Activated CD4-positive, alpha-beta memory T cell treated with anti-CD3 and anti-CD28 coated beads, Interleukin-2, amount 10 ng/mL, durations not matched to agents 7 days and 5 days (primary cell): ENCODE data around the gene RPRML. TPM values are rescaled to one million over a fixed set of nuclear protein-coding genes. Genes with fewer than 3 reads are reported as not detected.
"Not testable (repeated sequence)": the region's sequence is repeated elsewhere in the genome, so short reads cannot be mapped to it uniquely, and the experiment has no call there.

Source experiments
- CTCF ChIA-PET: fragments of 350-600 bp; sonication (Branson Sonifier 250); formaldehyde crosslinking; loops from one replicate; lab custom pipeline; 2021; ENCODE audit warnings: antibody characterized with exemption, inconsistent platforms; lab: Charles Lee
- POLR2A ChIA-PET: fragments of 350-600 bp; sonication (Branson Sonifier 250); formaldehyde crosslinking; loops from one replicate; lab custom pipeline; 2021; ENCODE audit warnings: antibody characterized with exemption; lab: Charles Lee
- DNase-seq: peaks from one replicate; pipeline ENCODE4 v3.0.0-alpha.2; 2020
- H3K27ac Mint-ChIP-seq: one replicate; pipeline ENCODE4 v1.8.0; 2021; ENCODE audit warnings: mild to moderate bottlenecking, mixed read lengths
- H3K27me3 Mint-ChIP-seq: one replicate; pipeline ENCODE4 v1.8.0; 2021; ENCODE audit warnings: mixed read lengths
- H3K36me3 Mint-ChIP-seq: one replicate; pipeline ENCODE4 v1.8.0; 2021; ENCODE audit warnings: low read depth, mixed read lengths
- H3K4me1 Mint-ChIP-seq: one replicate; pipeline ENCODE4 v1.8.0; 2021; ENCODE audit warnings: mixed read lengths
- H3K4me3 Mint-ChIP-seq: one replicate; pipeline ENCODE4 v1.8.0; 2021; ENCODE audit warnings: mild to moderate bottlenecking, mixed read lengths
- H3K9me3 Mint-ChIP-seq: one replicate; pipeline ENCODE4 v1.8.0; 2021; ENCODE audit warnings: mixed read lengths
- total RNA-seq, 2 experiments: library from RNA; stranded (reverse); gene quantifications; one replicate each; pipeline ENCODE4 v1.2.3, GENCODE V29; 2021

The RPRML gene
- total RNA-seq, 2 experiments from 2014 or later, result not detected

- no peaks in the 10 kb centered on the region for H3K36me3 Mint-ChIP-seq
- no peaks in the 10 kb centered on the region for H3K9me3 Mint-ChIP-seq
- H3K27me3 Mint-ChIP-seq, result peaks cover 2% of the 10 kb centered on the region
- ChIA-PET POLR2A (no interaction called here), CTCF (no interaction called here)
- DNase-seq, result no peak
- no peak overlapping the region for H3K27ac Mint-ChIP-seq
- no peak overlapping the region for H3K4me3 Mint-ChIP-seq
- H3K4me1 Mint-ChIP-seq, result no peaks in the 10 kb centered on the region
Measured at GRCh38 chr17:46968896-46969295, 10.2 kb downstream of the RPRML start.

- Mint-ChIP-seq H3K36me3 (no peaks in the 10 kb centered on the region), H3K27ac (no peak overlapping the region), H3K4me1 (no peaks in the 10 kb centered on the region), H3K4me3 (no peak overlapping the region), H3K9me3 (no peaks in the 10 kb centered on the region), H3K27me3 (no peaks in the 10 kb centered on the region)
- no peak for DNase-seq
- ChIA-PET POLR2A (no interaction called here), CTCF (no interaction called here)
Measured at GRCh38 chr17:46968224-46968834, 10.7 kb downstream of the RPRML start.

GRCh38 chr17:46964315-46965265 is 14.5 kb downstream of the RPRML start:
- ChIA-PET CTCF (no interaction called here), POLR2A (interaction anchor here (0.7 kb wide), 1 partner anchor 17 kb away, joined by 3 read pairs; no protein-coding TSS in a partner anchor)
- no peak overlapping the region for H3K4me3 Mint-ChIP-seq

GRCh38 chr17:46963571-46963970 is 15.5 kb downstream of the RPRML start:
- Mint-ChIP-seq H3K27ac (no peak overlapping the region), H3K4me1 (peaks cover 7% of the 10 kb centered on the region), H3K27me3 (no peaks in the 10 kb centered on the region), H3K36me3 (no peaks in the 10 kb centered on the region), H3K4me3 (no peak overlapping the region), H3K9me3 (no peaks in the 10 kb centered on the region)
- no peak for DNase-seq
- POLR2A ChIA-PET, result interaction anchor here (0.7 kb wide), 1 partner anchor 16 kb away, joined by 3 read pairs; no protein-coding TSS in a partner anchor
- CTCF ChIA-PET, result no interaction called here

More at GRCh38 chr17:46964315-46965265, 14.5 kb downstream of the RPRML start:
- Mint-ChIP-seq H3K27ac (no peak overlapping the region), H3K36me3 (no peaks in the 10 kb centered on the region), H3K4me1 (peaks cover 7% of the 10 kb centered on the region), H3K27me3 (no peaks in the 10 kb centered on the region), H3K9me3 (no peaks in the 10 kb centered on the region)
- no peak for DNase-seq

GRCh38 chr17:46962374-46962790 is 16.7 kb downstream of the RPRML start:
- Mint-ChIP-seq H3K4me3 (no peak overlapping the region), H3K36me3 (no peaks in the 10 kb centered on the region), H3K27ac (no peak overlapping the region), H3K9me3 (no peaks in the 10 kb centered on the region), H3K27me3 (no peaks in the 10 kb centered on the region), H3K4me1 (peaks cover 7% of the 10 kb centered on the region)
- ChIA-PET CTCF (no interaction called here), POLR2A (no interaction called here)
- no peak for DNase-seq

- H3K9me3 Mint-ChIP-seq, result no peaks in the 10 kb centered on the region
- CTCF ChIA-PET, result no interaction called here
Measured at GRCh38 chr17:46960152-46960551, 18.9 kb downstream of the RPRML start.

GRCh38 chr17:46958041-46958591 is 20.9 kb downstream of the RPRML start:
- H3K9me3 Mint-ChIP-seq, result no peaks in the 10 kb centered on the region
- ChIA-PET CTCF (no interaction called here), POLR2A (no interaction called here)
- no peak overlapping the region for H3K4me3 Mint-ChIP-seq
- no peaks in the 10 kb centered on the region for H3K27me3 Mint-ChIP-seq
- no peak for DNase-seq
- no peak overlapping the region for H3K27ac Mint-ChIP-seq
- peaks cover 7% of the 10 kb centered on the region for H3K4me1 Mint-ChIP-seq
- no peaks in the 10 kb centered on the region for H3K36me3 Mint-ChIP-seq

More at GRCh38 chr17:46960152-46960551, 18.9 kb downstream of the RPRML start:
- DNase-seq, result no peak
- Mint-ChIP-seq H3K4me1 (peaks cover 7% of the 10 kb centered on the region), H3K27me3 (no peaks in the 10 kb centered on the region), H3K4me3 (no peak overlapping the region), H3K27ac (no peak overlapping the region), H3K36me3 (no peaks in the 10 kb centered on the region)
- POLR2A ChIA-PET, result no interaction called here

GRCh38 chr17:46953191-46953590 is 25.9 kb downstream of the RPRML start:
- H3K4me3 Mint-ChIP-seq, H3K27me3 Mint-ChIP-seq, H3K36me3 Mint-ChIP-seq, DNase-seq, H3K4me1 Mint-ChIP-seq, H3K27ac Mint-ChIP-seq, H3K9me3 Mint-ChIP-seq, POLR2A ChIA-PET: not testable (repeated sequence)
- CTCF ChIA-PET, result interaction anchor here (2.1 kb wide), 1 partner anchor 11 kb away, joined by 13 read pairs; no protein-coding TSS in a partner anchor

- Mint-ChIP-seq H3K4me1 (no peaks in the 10 kb centered on the region), H3K4me3 (no peak overlapping the region), H3K27me3 (no peaks in the 10 kb centered on the region), H3K27ac (no peak overlapping the region), H3K9me3 (no peaks in the 10 kb centered on the region), H3K36me3 (no peaks in the 10 kb centered on the region)
- POLR2A ChIA-PET, result no interaction called here
- DNase-seq, result no peak
- CTCF ChIA-PET, result interaction anchor here (2.1 kb wide), 1 partner anchor 10 kb away, joined by 13 read pairs; no protein-coding TSS in a partner anchor
Measured at GRCh38 chr17:46952115-46952514, 26.9 kb downstream of the RPRML start.

GRCh38 chr17:46951706-46952105 is 27.3 kb downstream of the RPRML start:
- no peaks in the 10 kb centered on the region for H3K9me3 Mint-ChIP-seq
- no peaks in the 10 kb centered on the region for H3K4me1 Mint-ChIP-seq
- DNase-seq, result no peak
- CTCF ChIA-PET, result interaction anchor here (2.1 kb wide), 1 partner anchor 10 kb away, joined by 13 read pairs; no protein-coding TSS in a partner anchor
- H3K27ac Mint-ChIP-seq, result no peak overlapping the region
- H3K36me3 Mint-ChIP-seq, result no peaks in the 10 kb centered on the region
- H3K4me3 Mint-ChIP-seq, result no peak overlapping the region
- no peaks in the 10 kb centered on the region for H3K27me3 Mint-ChIP-seq
- POLR2A ChIA-PET, result no interaction called here

GRCh38 chr17:46950997-46951621 is 27.9 kb downstream of the RPRML start:
- no peak overlapping the region for H3K27ac Mint-ChIP-seq
- no peaks in the 10 kb centered on the region for H3K4me1 Mint-ChIP-seq
- ChIA-PET CTCF (interaction anchor here (2.1 kb wide), 1 partner anchor 9 kb away, joined by 13 read pairs; no protein-coding TSS in a partner anchor), POLR2A (no interaction called here)
- DNase-seq, result no peak
- H3K9me3 Mint-ChIP-seq, result no peaks in the 10 kb centered on the region
- no peak overlapping the region for H3K4me3 Mint-ChIP-seq
- no peaks in the 10 kb centered on the region for H3K27me3 Mint-ChIP-seq
- H3K36me3 Mint-ChIP-seq, result no peaks in the 10 kb centered on the region

GRCh38 chr17:46950342-46950996 is 28.6 kb downstream of the RPRML start:
- Mint-ChIP-seq H3K27me3 (no peaks in the 10 kb centered on the region), H3K4me3 (no peak overlapping the region), H3K27ac (no peak overlapping the region), H3K36me3 (no peaks in the 10 kb centered on the region), H3K9me3 (no peaks in the 10 kb centered on the region), H3K4me1 (no peaks in the 10 kb centered on the region)
- POLR2A ChIA-PET, result interaction anchor here (1.0 kb wide), 1 partner anchor 1310 kb away, joined by 3 read pairs; no protein-coding TSS in a partner anchor
- DNase-seq, result no peak
- CTCF ChIA-PET, result no interaction called here
